Liver (tissue), 9 donors: ENCODE results near the gene GHITM. TPM values are rescaled to one million over a fixed set of nuclear protein-coding genes. Genes with fewer than 3 reads are reported as not detected.
"Not testable (repeated sequence)": the region's sequence is repeated elsewhere in the genome, so short reads cannot be mapped to it uniquely, and the experiment has no call there.

Experiments used
- DNase-seq: peaks from one replicate; pipeline ENCODE4 v3.0.0-alpha.2; 2017; ENCODE audit warnings: low spot score
- H3K27ac ChIP-seq, 2 donors: one replicate each; pipeline ENCODE4 v1.7.0; 2013; ENCODE audit warnings: inconsistent platforms in 2 of 2, low read length in 2 of 2, control low read depth in 1 of 2, low read depth in 1 of 2, mild to moderate bottlenecking in 1 of 2
- H3K27me3 ChIP-seq, 4 donors: one replicate each; pipeline versions ENCODE4 v1.6.1 to v1.7.0; 2013; ENCODE audit warnings: low read length in 3 of 4, inconsistent platforms in 1 of 4, mild to moderate bottlenecking in 1 of 4, moderate library complexity in 1 of 4; ENCODE audit not compliant: control insufficient read depth in 4 of 4, insufficient read depth in 4 of 4
- H3K36me3 ChIP-seq, 4 donors: one replicate each; pipeline versions ENCODE4 v1.6.1 to v1.7.0; 2013; ENCODE audit warnings: low read length in 3 of 4, mild to moderate bottlenecking in 3 of 4, low read depth in 1 of 4, moderate library complexity in 1 of 4; ENCODE audit not compliant: control insufficient read depth in 4 of 4, insufficient read depth in 3 of 4
- H3K4me1 ChIP-seq, 4 donors: one replicate each; pipeline versions ENCODE4 v1.6.1 to v1.7.0; 2013; ENCODE audit warnings: low read length in 3 of 4, mild to moderate bottlenecking in 3 of 4, moderate library complexity in 1 of 4; ENCODE audit not compliant: control insufficient read depth in 4 of 4, insufficient read depth in 4 of 4
- H3K4me3 ChIP-seq, 3 donors: one replicate each; pipeline versions ENCODE4 v1.6.1 to v1.7.0; 2013; ENCODE audit warnings: low read length in 3 of 3, control low read depth in 1 of 3, low read depth in 1 of 3, mild to moderate bottlenecking in 1 of 3
- H3K9ac ChIP-seq, 2 donors: one replicate each; pipeline ENCODE4 v1.7.0; 2013; ENCODE audit warnings: low read length in 2 of 2, mild to moderate bottlenecking in 2 of 2, moderate library complexity in 2 of 2, control low read depth in 1 of 2, low read depth in 1 of 2
- H3K9me3 ChIP-seq, 4 donors: one replicate each; pipeline versions ENCODE4 v1.6.1 to v1.7.0; 2013; ENCODE audit warnings: low read length in 3 of 4; ENCODE audit not compliant: control insufficient read depth in 4 of 4
- ATF3 ChIP-seq: IDR thresholded peaks from 2 replicates; pipeline ENCODE4 v1.6.1; 2016; ENCODE audit warnings: antibody characterized with exemption
- EGR1 ChIP-seq, 2 donors: IDR thresholded peaks; 2 replicates each; pipeline ENCODE4 v1.6.1; 2016 to 2018; ENCODE audit warnings: antibody characterized with exemption in 2 of 2, low read depth in 2 of 2
- FOXA1 ChIP-seq: IDR thresholded peaks from 2 replicates; pipeline ENCODE4 v1.6.1; 2016; ENCODE audit warnings: antibody characterized with exemption
- FOXA2 ChIP-seq: IDR thresholded peaks from 2 replicates; pipeline ENCODE4 v1.6.1; 2016; ENCODE audit warnings: antibody characterized with exemption
- GABPA ChIP-seq, 2 donors: IDR thresholded peaks in 1 of 2; conservative IDR thresholded peaks in 1 of 2; 2 replicates each; pipeline ENCODE4 v1.6.1; 2016; ENCODE audit warnings: antibody characterized with exemption in 2 of 2, mild to moderate bottlenecking in 1 of 2, moderate library complexity in 1 of 2
- HNF4A ChIP-seq, 2 donors: conservative IDR thresholded peaks; 2 replicates each; pipeline ENCODE4 v1.6.1; 2016; ENCODE audit warnings: antibody characterized with exemption in 2 of 2, mild to moderate bottlenecking in 2 of 2
- HNF4G ChIP-seq: IDR thresholded peaks from 2 replicates; pipeline ENCODE4 v1.6.1; 2016; ENCODE audit warnings: antibody characterized with exemption
- JUND ChIP-seq, 2 donors: IDR thresholded peaks; 2 replicates each; pipeline ENCODE4 v1.6.1; 2016; ENCODE audit warnings: antibody characterized with exemption in 2 of 2
- MAX ChIP-seq: IDR thresholded peaks from 2 replicates; pipeline ENCODE4 v1.6.1; 2016; ENCODE audit warnings: antibody characterized with exemption
- NR2F2 ChIP-seq: IDR thresholded peaks from 2 replicates; pipeline ENCODE4 v1.6.1; 2016; ENCODE audit warnings: antibody characterized with exemption
- RAD21 ChIP-seq, 2 donors: IDR thresholded peaks; 2 replicates each; pipeline ENCODE4 v1.6.1; 2016; ENCODE audit warnings: antibody characterized with exemption in 2 of 2, mild to moderate bottlenecking in 2 of 2
- REST ChIP-seq: IDR thresholded peaks from 2 replicates; pipeline ENCODE4 v1.6.1; 2016; ENCODE audit warnings: antibody characterized with exemption, mild to moderate bottlenecking
- RXRA ChIP-seq, 2 donors: IDR thresholded peaks; 2 replicates each; pipeline ENCODE4 v1.6.1; 2017 to 2018; ENCODE audit warnings: antibody characterized with exemption in 2 of 2, mild to moderate bottlenecking in 1 of 2
- SP1 ChIP-seq: IDR thresholded peaks from 2 replicates; pipeline ENCODE4 v1.6.1; 2018; ENCODE audit warnings: antibody characterized with exemption, mild to moderate bottlenecking
- TAF1 ChIP-seq: conservative IDR thresholded peaks from 2 replicates; pipeline ENCODE4 v1.6.1; 2016; ENCODE audit warnings: antibody characterized with exemption, mild to moderate bottlenecking
- YY1 ChIP-seq: IDR thresholded peaks from 2 replicates; pipeline ENCODE4 v1.6.1; 2016; ENCODE audit warnings: antibody characterized with exemption, mild to moderate bottlenecking
- ZBTB33 ChIP-seq: IDR thresholded peaks from 2 replicates; pipeline ENCODE4 v1.6.1; 2016; ENCODE audit warnings: antibody characterized with exemption
- WGBS: extraction: QIAGEN DNeasy Blood & Tissue Kit; methylation state at CpG from one replicate; pipeline ENCODE4 v1.1.7; 2013; 5-methylcytosine and 5-hydroxymethylcytosine counted together
- polyA plus RNA-seq, 2 donors: library from polyadenylated mRNA; stranded (reverse) in 1 of 2; unstranded in 1 of 2; fragments of 200-250 nt in 1 of 2; fragments of >200 nt in 1 of 2; fragmentation: Nextera tagmentation in 1 of 2; extraction: Ambion mirVana in 1 of 2; gene quantifications; one replicate each; pipeline versions ENCODE4 v1.2.1 to v1.2.3, GENCODE V29; 2013 to 2015
- total RNA-seq, 2 donors: library from RNA; depleted of rRNA; stranded (reverse); fragments of >200 nt; gene quantifications; one replicate each; pipeline ENCODE4 v1.2.3, GENCODE V29; 2014
- donor health status: healthy.
- donor health status: healthy.
- donor health status: healthy.
- donor health status: healthy.
- donor health status: healthy.

Gene GHITM
- total and polyA plus RNA-seq, 4 donors = 156 to 252 (median 194) TPM

GRCh38 chr10:84178160-84178609 is 38.9 kb downstream of the GHITM start:
- no peaks in the 10 kb centered on the region for H3K27me3 ChIP-seq
- H3K9ac ChIP-seq = no peak overlapping the region
- H3K4me1 ChIP-seq = no peaks in the 10 kb centered on the region
- TF ChIP-seq ATF3 (no peak), FOXA2 (no peak), MAX (no peak), GABPA (IDR thresholded peaks at IDR 0.05 in 1 of 2, conservative IDR thresholded peaks at IDR 0.05 in 1 of 2) (no peak), TAF1 (no peak), ZBTB33 (no peak), FOXA1 (no peak), YY1 (no peak), HNF4A (conservative IDR thresholded peaks at IDR 0.05) (no peak), SP1 (no peak), HNF4G (no peak), RXRA (IDR thresholded peaks at IDR 0.05) (no peak), NR2F2 (no peak), REST (no peak), EGR1 (IDR thresholded peaks at IDR 0.05; ENCODE audit: low read depth in 2 of 2) (no peak), JUND (IDR thresholded peaks at IDR 0.05) (no peak)
- H3K27ac ChIP-seq = no peak overlapping the region
- H3K36me3 ChIP-seq = no peaks in the 10 kb centered on the region
- no peak overlapping the region for H3K4me3 ChIP-seq
- H3K9me3 ChIP-seq = no peaks in the 10 kb centered on the region
- no peak for DNase-seq
- WGBS = 93% methylated on average over 3 of the region's 3 CpGs

GRCh38 chr10:84179059-84179710 is 39.9 kb downstream of the GHITM start:
- TF ChIP-seq SP1 (no peak), MAX (no peak), ATF3 (no peak), EGR1 (IDR thresholded peaks at IDR 0.05; ENCODE audit: low read depth in 2 of 2) (no peak), RAD21 (IDR thresholded peaks at IDR 0.05) (no peak), TAF1 (no peak), NR2F2 (no peak), FOXA2 (no peak), FOXA1 (no peak), JUND (IDR thresholded peaks at IDR 0.05) (no peak), GABPA (IDR thresholded peaks at IDR 0.05 in 1 of 2, conservative IDR thresholded peaks at IDR 0.05 in 1 of 2) (no peak), ZBTB33 (no peak), HNF4A (conservative IDR thresholded peaks at IDR 0.05) (no peak), YY1 (no peak)
- Histone ChIP-seq H3K36me3 (no peaks in the 10 kb centered on the region), H3K4me3 (no peak overlapping the region), H3K9ac (no peak overlapping the region), H3K27ac (no peak overlapping the region), H3K4me1 (no peaks in the 10 kb centered on the region), H3K27me3 (no peaks in the 10 kb centered on the region), H3K9me3 (no peaks in the 10 kb centered on the region)
- DNase-seq = no peak
- WGBS = 73% methylated on average over 12 of the region's 12 CpGs

GRCh38 chr10:84180386-84180785 is 41.1 kb downstream of the GHITM start:
- not testable (repeated sequence) for H3K36me3 ChIP-seq, H3K9ac ChIP-seq, DNase-seq, H3K4me1 ChIP-seq, H3K4me3 ChIP-seq, H3K27ac ChIP-seq, H3K27me3 ChIP-seq, H3K9me3 ChIP-seq
- WGBS = 94% methylated on average over 20 of the region's 22 CpGs
